ENCODE data around the gene GABRB1. TPM values are rescaled to one million over a fixed set of nuclear protein-coding genes. Genes with fewer than 3 reads are reported as not detected.

The GABRB1 gene
- total and polyA plus RNA-seq, 2 of the 8 experiments (the other 6 are each of a cell fraction or from before 2014, with no cell fraction given), result 0.22 to 0.38 TPM

DNA sequence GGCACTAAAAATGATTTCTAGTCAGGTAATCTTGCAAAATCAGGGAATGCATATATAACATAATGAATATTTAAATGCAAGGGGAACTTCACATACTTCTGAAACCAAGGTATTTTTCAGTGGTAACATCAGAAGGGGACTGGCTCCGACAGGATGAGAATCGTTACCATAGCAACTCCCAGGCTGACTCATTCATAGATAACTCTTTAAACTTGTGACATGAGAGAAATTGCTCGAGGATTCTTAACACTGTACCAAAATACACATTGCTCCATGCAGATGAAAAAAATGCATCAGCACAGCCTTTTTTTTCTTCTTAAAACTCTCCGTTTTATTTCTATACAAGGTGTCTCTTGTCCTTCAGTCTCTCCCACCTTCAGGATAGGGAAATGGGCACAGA lies 114.3 kb downstream of the GABRB1 start:
- Histone ChIP-seq H3K4me3 (ENCODE audit: extremely low read depth in 1 of 4, insufficient read depth in 2 of 4, low read depth in 3 of 4, low read length in 4 of 4) (no peak overlapping the region), H2BK12ac (ENCODE audit: low read depth, low read length) (no peak overlapping the region), H3K36me3 (ENCODE audit: control insufficient read depth in 2 of 4, insufficient read depth in 4 of 4, low read length in 3 of 4) (no peaks in the 10 kb centered on the region), H3K9me3 (ENCODE audit: insufficient read depth in 2 of 2, low read depth in 1 of 2, low read length in 1 of 2) (no peaks in the 10 kb centered on the region), H2BK120ac (replicated peaks; ENCODE audit: low read depth, low read length) (no peak overlapping the region), H3K27ac (ENCODE audit: low read depth, low read length) (no peak overlapping the region), H2AFZ (ENCODE audit: low read length) (no peak overlapping the region), H3K4me1 (replicated peaks in 1 of 4; ENCODE audit: control insufficient read depth in 3 of 4, insufficient read depth in 4 of 4, low read length in 3 of 4) (no peaks in the 10 kb centered on the region), H3K14ac (ENCODE audit: insufficient read length) (no peak overlapping the region), H3K9ac (replicated peaks in 1 of 4; ENCODE audit: extremely low read depth in 1 of 4, low read depth in 3 of 4, low read length in 3 of 4) (no peak overlapping the region), H2BK20ac (ENCODE audit: low read length) (no peak overlapping the region), H4K5ac (ENCODE audit: insufficient read length, low read depth, low read length) (no peak overlapping the region), H3K27me3 (replicated peaks in 1 of 4; ENCODE audit: control insufficient read depth in 3 of 4, extremely low read depth in 1 of 4, insufficient read depth in 3 of 4, low read length in 3 of 4) (no peaks in the 10 kb centered on the region), H4K91ac (replicated peaks; ENCODE audit: insufficient read length, low read length) (no peak overlapping the region), H3K4me2 (ENCODE audit: insufficient read depth in 1 of 2, low read depth in 2 of 2, low read length in 2 of 2) (no peak overlapping the region), H3K23me2 (ENCODE audit: low read depth, low read length) (no peaks in the 10 kb centered on the region; the same call in 1 of the 2 replicates), H4K8ac (ENCODE audit: extremely low read depth, insufficient read depth, low read length) (no peak overlapping the region), H3K23ac (ENCODE audit: insufficient read length) (no peak overlapping the region), H3K79me1 (ENCODE audit: low read depth, low read length) (no peaks in the 10 kb centered on the region), H3K18ac (ENCODE audit: extremely low read depth, low read length) (no peak overlapping the region), H2BK15ac (ENCODE audit: low read length) (no peak overlapping the region), H4K20me1 (replicated peaks in 1 of 2; ENCODE audit: control insufficient read depth in 1 of 2, insufficient read depth in 2 of 2, low read length in 2 of 2) (no peaks in the 10 kb centered on the region), H3K56ac (replicated peaks; ENCODE audit: insufficient read length, low read depth, low read length) (no peak overlapping the region), H3K4ac (replicated peaks; ENCODE audit: insufficient read length, low read depth, low read length) (no peak overlapping the region), H2BK5ac (ENCODE audit: low read depth, low read length) (no peak overlapping the region), H3K79me2 (ENCODE audit: control insufficient read depth in 1 of 2, insufficient read depth in 2 of 2, low read length in 2 of 2) (no peaks in the 10 kb centered on the region), H2AK5ac (ENCODE audit: low read depth, low read length) (no peak overlapping the region)
- FAIRE-seq (no peak), DNase-seq (ENCODE audit: low read depth in 1 of 2, low spot score in 2 of 2) (no peak)
- WGBS, 2 experiments (ENCODE audit: extremely low coverage in 1 of 2, insufficient coverage in 1 of 2, insufficient read length in 1 of 2, insufficient replicate concordance in 2 of 2, low coverage in 1 of 2, low lambda C conversion rate in 2 of 2, missing lambda C conversion rate in 1 of 2), result 85% methylated on average over 4 of the region's 4 CpGs; no CpG with 5 or more reads in 1 of the 2 experiments
- no peak for TF ChIP-seq BACH1 (IDR thresholded peaks at IDR 0.05; ENCODE audit: low read length)
- no peak for TF ChIP-seq CTBP2 (IDR thresholded peaks at IDR 0.05; ENCODE audit: borderline replicate concordance, insufficient read depth, insufficient read length, low read length)
- TF ChIP-seq CHD1 (IDR thresholded peaks at IDR 0.05; ENCODE audit: low read depth, low read length), result no peak
- no peak for TF ChIP-seq PHF8 (conservative IDR thresholded peaks at IDR 0.05; ENCODE audit: low read depth, low read length)
- no peak for TF ChIP-seq POLR2AphosphoS5 (IDR thresholded peaks at IDR 0.05; ENCODE audit: low read depth, low read length)
- no peak for TF ChIP-seq CTCF (IDR thresholded peaks at IDR 0.05; ENCODE audit: control extremely low read depth in 1 of 3, insufficient read depth in 1 of 3, low read depth in 1 of 3, low read length in 3 of 3)
- no peak for TF ChIP-seq RNF2 (IDR thresholded peaks at IDR 0.05; ENCODE audit: borderline replicate concordance, low read depth, low read length, missing control alignments, poor library complexity, severe bottlenecking)
- no peak for TF ChIP-seq SIN3A (conservative IDR thresholded peaks at IDR 0.05 in 1 of 2, IDR thresholded peaks at IDR 0.05 in 1 of 2; ENCODE audit: low read depth in 1 of 2, low read length in 2 of 2)
- TF ChIP-seq RXRA (IDR thresholded peaks at IDR 0.05; ENCODE audit: insufficient read depth, low read depth, low read length), result no peak
- TF ChIP-seq SIRT6 (IDR thresholded peaks at IDR 0.05; ENCODE audit: low read length), result no peak
- TF ChIP-seq CHD2 (IDR thresholded peaks at IDR 0.05; ENCODE audit: low read length), result no peak
- ChIA-PET CTCF (ENCODE audit: partially characterized antibody) (no interaction called here), POLR2A (ENCODE audit: partially characterized antibody) (no interaction called here)

Measured in H1 (cell line).